ENCODE results near the gene LRRFIP1.
"Not testable (repeated sequence)": the region's sequence is repeated elsewhere in the genome, so short reads cannot be mapped to it uniquely, and the experiment has no call there.

The LRRFIP1 gene

DNA sequence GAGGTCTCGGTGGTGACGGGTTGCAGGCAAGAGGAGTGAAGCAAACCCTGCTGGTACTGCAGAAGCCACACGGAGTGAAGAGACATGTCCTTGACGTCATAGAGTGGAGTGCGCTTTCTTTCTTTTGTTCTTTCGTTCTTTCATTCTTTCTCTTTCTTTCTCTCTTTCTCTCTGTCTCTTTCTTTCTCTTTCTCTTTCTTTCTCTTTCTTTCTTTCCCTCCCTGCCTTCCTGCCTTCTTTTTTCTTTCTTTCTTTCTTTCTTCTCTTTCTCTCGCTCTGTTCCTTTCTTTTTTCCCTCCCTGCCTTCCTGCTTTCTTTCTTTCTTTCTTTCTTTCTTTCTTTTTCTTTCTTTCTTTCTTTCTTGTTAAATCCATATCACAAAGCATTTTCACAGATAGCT lies 39.2 kb downstream of the LRRFIP1 start:
- no peak for DNase-seq

DNA sequence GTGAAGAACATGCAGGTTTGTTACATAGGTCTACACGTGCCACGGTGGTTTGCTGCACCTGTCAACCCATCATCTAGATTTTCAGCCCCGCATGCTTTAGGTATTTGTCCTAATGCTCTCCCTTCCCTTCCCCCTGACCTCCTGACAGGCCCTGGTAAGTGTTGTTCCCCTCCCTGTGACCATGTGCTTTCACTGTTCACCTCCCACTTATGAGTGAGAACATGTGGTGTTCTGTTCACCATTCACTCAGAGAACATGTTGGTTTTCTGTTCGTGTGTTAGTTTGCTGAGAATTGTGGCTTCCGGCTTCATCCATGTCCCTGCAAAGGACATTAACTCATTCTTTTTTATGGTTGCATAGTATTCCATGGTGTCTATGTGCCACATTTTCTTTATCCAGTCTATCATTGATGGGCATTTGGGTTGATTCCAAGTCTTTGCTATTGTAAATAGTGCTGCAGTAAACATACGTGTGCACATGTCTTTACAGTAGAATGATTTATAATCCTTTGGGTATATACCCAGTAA lies 39.7 kb downstream of the LRRFIP1 start:
- DNase-seq: not testable (repeated sequence)

DNA sequence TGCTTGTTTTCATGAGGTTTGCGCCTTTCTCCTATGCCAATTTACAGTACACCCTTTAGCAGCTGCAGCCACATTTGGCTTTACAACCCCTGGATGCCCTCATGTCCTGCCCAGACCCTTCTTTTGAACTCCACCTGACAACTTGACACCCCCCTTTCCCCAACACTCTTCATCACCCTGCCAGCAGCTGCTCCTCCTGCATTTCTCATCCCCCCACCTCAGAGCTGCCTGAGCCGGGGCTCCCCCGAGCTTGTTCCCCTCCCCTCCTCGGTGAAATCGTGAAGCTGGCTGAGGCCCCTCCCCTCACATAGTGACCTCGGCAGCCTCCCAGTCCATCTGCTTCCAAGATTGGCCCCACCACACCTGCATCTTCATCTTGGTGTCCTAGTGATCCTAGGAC lies 40.5 kb downstream of the LRRFIP1 start:
- no peak for DNase-seq

DNA sequence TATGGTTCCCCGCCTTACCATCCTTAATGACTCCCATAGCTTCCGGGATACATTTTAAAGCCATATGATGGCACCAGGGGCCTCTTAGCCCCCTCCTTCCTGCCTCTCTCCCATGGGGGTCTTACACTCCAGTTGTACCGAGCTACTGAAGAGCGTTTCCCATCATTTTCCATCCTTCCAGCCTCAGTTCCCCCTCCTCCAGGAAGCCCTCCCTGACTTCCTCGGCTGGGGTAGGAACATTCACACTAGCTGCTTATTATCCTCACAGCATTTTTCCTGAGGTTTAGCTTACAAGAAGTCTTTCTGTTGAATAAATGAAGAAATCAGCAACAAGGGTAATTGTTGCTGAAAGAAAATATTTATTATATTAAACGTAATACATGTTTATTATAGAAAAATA lies 41.1 kb downstream of the LRRFIP1 start:
- DNase-seq: no peak

DNA sequence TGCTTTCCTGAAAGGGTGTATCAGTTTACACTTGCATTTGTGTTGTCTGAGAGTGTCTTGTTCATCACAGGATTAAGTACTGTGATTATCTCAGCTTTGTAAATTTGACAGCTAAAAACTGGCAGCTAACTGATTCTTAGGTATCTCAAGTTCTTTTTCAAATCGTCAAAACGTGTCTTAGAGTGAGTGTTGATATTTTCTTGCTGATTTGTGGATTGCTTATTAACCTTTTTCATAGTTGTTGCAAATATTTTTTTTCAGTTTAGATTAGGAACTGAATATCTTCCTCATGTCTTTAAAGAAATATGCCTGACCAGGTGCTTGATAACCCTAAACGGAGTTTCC lies 41.9 kb downstream of the LRRFIP1 start:
- DNase-seq: no peak

DNA sequence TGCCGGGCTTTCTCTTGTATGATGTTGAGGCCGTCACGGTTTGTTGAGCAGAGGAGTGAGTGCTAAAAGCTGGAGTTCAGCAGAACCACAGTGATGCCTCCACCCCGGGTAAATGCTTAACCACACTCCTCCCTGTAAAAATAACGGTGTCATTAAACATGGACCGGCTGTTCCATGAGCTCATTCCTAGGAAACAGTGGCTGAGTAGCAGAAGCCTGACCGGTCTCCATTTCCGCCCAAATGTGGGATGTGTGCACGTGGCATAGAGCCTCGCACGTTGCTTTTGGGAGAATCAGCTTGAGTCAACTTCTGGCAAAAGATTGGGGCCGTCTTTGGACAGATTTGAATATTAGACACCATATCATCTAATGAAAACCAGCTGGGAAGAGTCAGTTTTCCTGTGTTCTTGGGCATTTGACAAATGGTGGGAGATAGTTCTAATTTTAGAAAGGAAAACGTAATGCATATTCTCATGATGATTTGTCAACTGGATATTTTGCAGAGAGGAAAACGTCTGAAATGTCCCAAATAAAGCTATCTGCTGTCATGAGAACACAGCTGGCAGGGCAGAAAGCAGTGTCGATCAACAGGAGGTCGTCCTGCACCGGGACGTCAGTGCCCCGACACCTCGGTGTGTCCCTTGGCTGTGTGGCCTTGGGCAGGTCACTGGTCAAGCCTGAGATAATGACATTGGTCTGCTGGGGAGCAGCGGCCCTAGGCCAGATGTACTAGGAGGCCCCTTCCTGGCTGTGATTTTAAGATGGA lies 42.4 kb downstream of the LRRFIP1 start:
- DNase-seq: no peak

DNA sequence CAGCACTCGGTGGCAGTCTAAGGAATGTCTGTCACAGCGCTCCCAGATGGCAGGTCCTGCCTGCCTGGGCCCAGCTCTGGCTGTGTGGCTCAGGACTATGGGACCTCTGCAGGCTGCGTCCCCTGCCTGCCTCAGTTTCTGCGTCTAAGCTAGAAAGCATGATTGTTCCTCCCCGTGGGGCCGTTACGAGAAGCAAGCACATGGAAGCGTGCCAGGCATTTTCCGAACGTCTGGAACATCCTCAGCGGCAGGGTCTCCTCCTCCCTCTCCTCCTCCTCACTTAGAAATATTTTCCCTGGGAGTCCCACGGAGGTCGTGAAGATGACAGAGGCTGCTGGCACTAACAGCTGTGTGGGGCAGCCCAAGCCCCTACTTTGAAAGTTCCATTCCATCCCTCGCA lies 43.3 kb downstream of the LRRFIP1 start:
- DNase-seq: no peak

DNA sequence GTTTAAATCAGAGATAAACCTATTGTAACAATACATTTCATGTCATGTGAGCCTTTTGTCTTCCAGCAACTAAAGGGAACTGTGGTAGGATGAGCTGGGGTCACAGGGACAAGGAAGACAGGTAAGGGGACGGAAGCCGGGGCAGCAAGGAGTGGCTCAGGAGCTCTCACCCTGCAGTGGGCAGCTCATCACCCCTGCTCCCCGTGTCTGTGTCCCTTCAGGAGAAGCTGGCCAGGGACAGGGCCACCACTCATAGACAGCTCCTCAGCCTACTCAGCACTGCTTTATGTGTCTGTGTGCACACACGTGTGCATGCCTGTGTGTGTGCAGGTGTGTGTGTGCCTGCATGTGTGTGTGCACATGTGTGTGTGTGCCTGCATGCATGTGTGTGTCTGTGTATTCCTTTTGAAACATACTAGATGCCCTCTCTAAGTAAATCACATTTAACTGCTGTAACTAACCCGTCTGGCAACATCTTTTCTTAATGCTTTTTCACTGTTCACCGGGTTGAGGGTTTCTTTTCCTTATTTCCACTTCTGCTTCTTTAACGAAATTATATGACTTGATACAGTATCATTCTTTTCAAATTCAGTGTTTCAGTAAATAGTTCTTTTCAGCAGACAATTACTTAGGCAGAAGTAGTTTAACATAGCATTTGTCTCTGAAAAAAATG lies 44.2 kb downstream of the LRRFIP1 start:
- DNase-seq: no peak

DNA sequence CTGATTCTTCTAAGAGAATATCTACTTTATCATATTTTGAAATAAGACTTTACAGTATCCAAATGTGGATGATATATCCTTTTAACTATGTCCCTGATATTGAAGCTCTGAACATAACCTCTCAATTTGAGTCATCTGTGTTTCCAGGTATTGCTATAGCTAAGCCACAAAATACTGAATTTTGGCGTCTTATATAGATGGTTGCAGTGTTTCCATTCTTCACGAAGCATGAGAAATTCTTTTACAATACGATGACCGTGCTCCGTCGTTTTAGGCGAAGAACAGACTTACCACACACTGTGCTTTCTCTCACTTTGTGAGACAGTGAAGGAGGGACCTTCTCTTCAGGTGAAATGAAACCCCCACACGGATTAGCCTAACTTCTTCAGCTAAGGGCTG lies 45.3 kb downstream of the LRRFIP1 start:
- no peak for DNase-seq

DNA sequence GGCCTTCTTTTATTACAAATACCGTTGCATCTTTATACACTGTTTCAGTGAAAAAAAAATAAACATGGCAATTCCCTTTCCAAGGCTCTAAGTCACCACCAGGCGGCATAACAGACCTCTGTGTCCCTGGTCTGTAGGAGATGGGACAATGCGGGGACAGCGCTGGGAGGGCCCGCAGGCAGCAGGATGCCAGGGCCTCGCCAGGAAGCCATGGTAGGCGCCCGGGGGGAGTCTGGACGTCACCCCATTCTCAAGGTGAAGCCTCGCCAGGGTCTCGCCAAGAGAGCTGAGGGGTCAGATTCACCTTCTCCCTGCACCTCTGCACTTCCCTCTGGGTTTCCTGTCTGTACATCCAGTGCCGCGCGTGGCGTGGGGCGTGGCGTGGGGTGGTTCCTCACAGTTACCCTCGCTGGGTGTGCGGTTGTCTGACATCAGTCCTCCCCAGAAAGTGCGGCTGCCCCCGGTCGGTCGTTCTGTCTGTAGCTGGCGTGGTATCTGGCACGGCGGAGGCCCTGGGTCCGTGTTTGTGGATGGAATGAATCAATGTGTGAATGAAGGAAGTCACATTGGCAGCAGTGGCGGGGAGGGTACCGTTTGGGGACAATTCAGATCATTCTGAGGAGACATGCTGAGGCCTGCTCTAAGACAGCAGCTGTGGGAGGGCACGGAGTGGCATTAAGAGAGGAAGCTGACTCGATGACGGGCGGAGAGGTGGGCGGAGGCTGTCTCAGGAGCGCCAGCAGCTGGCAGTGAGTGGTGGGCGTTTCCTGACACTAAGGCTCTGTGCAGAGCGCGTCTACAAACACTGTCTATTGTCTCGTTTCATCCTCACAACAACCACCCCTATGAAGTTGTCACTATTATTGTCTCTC lies 46.0 kb downstream of the LRRFIP1 start:
- DNase-seq: peak; percentile 50 to 74 (median 66)

DNA sequence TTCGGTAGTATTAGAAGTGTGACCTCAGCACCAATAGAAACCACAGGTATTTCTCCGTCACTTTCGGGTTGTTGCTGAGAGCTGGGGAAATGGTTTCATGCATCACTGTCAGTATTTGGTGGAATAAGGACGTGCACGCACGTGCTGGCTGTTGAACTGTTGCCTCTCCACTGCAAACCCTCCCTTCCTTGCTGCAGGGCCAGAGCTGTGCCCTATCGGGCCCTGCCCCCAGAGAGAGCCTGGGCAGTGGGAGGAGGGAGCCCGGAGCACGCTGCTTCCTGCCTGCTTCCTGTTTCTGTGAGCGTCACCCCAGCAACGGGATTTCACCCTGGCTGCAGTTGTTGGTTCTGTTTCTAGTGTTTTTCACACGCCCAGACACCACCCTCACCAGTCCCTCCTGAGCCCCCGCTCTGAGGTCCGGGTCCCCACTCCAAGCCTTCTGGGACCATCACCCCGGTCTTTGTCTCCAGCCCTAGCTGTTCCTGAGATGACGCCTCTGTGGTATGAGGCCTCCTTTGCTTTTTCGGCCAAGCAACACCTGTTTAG lies 47.4 kb downstream of the LRRFIP1 start:
- DNase-seq: peak in 3 of 4 experiments; percentile 39 to 73 (median 67)

DNA sequence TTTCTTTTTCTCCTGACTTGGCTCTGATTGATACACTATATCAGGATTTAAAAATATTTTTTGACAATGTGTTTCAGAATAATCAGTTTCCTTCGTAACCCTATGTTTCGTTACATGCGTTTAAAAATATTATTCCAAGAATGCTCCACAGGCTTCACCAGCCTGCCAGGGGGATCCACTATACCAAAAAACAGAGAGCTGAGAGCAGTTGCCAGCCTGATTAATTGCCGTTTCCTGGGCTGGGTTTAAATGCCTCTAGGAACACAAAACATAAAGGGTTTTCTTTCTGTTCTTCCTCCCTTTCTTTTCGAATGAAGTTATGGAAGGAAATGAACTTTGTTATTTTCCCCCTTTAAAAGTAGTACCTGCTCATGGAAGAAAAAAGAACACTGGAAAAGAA lies 47.9 kb downstream of the LRRFIP1 start:
- DNase-seq: no peak

DNA sequence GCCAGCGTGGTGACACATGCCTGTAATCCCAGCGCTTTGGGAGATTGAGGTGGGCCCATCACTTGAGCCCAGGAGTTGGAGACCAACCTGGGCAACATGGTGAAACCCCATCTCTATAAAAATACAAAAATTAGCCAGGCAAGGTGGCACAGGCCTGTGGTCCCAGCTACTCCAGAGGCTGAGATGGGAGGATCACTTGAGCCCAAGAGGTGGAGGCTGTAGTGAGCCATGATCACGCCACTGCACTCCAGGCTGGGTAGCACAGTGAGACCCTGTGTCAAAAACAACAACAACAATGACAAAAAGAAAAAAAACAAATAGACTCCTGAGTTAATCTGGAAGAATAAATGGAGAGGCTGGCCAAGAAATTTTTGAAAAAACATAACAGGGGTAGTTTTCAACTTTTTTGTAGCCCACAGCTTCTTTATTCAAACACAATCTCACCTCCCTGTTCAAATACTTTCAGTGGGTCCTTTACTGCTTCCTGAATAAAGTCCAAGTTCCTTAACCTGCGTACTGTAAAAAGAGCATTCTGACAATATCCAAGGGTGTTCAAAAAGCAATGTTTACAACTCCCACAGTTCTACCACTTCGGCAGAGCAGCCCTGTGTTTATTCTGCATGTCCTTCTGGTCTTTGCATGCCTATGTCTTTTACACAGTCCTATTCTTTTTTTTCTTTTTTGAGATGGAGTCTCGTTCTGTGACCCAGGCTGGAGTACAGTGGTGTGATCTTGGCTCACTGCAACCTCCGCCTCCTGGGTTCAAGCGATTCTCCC lies 53.5 kb downstream of the LRRFIP1 start:
- no peak for DNase-seq

DNA sequence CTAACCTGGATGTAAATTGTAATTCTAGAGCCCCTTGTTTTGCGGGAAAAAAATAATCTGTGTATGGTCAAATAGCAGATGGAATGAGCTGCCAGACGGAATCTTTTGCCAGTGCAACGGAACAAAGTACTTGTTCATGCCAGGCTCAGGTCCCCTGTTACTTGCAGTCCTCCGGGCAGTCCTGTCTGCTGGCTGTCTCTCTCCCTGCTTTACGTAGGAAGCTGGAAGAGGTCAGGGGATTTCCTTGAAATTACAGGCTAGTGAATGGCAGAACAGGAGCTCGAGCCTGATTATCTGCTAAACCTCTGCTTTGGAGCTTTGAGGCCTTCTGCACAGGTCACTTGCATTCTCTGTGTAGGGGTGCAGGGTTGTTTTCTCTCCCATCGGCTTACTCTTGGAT lies 54.8 kb downstream of the LRRFIP1 start:
- DNase-seq: no peak

DNA sequence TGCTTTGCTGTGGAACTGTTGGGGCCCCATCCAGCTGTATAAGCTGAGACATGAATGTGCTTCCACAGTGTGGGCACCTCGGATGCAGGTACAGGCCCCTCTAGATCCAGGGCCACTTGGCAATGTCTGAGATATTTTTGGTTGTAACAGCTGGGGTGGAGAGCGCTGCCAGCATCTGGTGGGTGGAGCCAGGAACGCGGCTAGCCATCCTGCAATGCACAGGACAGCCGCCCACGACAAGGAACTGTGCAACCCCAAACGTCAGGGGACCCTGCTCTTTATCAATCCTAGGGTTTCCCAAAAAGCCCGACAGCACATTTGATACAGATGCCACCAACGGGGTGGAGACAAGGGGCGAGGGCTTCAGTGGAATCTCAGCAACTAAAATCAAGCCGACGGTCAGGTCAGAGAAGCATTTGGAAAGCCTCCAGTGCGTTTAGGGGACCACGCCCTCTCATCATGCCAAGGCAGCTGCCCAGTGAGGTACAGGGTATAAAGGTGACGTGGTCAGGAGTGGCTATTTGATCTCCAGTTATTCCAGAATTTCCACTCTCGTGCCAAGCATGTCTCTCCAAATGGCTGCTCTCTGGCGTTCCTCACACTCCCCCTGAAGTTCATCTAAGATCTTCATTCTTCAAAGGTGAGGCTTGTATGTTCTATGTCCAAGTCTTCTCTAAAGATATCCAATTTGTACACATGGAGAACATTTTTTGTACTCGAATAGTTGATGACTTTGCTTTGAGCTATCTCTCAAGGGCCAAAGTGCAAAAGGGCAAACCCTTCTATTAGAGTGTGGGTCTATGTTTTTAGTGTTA lies 55.7 kb downstream of the LRRFIP1 start:
- no peak for DNase-seq

DNA sequence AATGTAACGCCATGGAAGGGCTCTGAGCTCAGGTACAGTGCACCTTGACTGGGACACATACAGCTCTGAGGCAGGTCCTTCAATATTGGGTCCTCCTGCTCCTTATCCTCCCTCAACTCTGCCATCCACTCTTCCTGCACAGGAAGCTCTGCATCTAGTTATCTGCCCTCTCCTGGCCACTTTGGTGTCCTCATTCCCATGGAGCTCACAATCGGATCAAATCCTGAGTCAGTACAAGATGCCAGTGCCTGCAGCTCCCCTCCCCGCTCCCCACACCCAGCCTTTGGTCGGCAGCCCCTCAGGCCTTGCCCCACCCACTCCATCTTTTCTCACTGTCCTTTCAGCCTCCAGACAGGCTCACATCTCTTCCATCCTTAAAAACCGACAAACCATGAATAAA lies 58.0 kb downstream of the LRRFIP1 start:
- DNase-seq: no peak

DNA sequence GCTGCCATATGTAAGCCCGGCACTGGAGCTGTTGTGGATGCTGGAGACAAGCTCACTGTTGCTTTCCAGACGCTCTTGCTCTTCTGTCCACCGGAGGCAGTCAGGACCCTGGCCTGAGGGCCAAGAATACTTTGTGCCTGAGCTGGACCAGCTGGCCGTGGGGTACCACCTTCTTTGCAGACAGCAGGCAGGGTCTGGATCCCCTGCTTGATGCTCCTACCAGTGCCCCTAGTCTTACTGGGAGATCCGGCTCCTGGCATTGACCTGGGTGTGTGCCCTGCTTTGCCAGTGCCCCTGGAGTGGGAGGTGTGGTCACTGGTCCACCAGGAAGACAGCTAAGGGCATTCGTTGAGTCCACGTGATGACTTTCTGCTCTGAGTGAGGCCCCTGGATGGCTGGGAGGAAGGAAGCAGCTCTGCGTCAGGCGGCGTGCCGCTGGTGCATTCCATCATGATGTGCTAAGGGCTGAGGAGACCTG lies 59.3 kb downstream of the LRRFIP1 start:
- DNase-seq: no peak

DNA sequence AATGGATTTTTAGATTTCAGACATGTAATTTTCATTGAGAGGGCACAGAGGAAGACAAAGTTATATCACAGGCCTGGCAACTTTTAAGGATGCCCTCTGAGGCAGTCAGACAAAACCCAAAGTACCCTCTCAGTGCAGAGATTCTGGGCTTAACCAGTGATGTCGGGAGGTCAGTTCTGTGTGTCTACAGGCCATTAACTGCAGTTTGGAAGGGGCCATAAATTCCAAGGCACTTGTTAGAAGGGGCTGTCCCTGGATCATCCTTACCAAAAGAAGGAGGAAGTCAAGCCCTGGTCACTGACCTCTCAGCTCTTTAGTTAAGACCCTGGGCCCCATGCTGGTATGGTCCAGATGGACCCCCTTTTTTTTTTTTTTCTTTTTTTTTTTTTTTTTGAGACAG lies 60.7 kb downstream of the LRRFIP1 start:
- no peak for DNase-seq

DNA sequence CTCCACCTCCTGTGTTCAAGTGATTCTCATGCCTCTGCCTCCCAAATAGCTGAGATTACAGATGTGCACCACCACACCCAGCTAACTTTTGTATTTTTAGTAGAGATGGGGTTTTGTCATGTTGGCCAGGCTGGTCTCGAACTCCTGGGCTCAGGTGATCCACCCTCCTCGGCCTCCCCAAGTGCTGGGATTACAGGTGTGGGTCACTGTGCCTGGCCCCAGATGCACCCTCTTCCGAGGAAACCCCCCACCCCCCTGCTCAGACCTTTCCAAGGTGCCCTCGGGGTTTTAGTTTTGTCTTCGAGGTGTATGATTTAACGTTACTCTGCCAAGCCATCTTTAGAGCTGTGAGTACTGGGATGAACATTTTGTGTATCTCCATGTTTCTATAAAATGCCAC lies 61.2 kb downstream of the LRRFIP1 start:
- not testable (repeated sequence) for DNase-seq

DNA sequence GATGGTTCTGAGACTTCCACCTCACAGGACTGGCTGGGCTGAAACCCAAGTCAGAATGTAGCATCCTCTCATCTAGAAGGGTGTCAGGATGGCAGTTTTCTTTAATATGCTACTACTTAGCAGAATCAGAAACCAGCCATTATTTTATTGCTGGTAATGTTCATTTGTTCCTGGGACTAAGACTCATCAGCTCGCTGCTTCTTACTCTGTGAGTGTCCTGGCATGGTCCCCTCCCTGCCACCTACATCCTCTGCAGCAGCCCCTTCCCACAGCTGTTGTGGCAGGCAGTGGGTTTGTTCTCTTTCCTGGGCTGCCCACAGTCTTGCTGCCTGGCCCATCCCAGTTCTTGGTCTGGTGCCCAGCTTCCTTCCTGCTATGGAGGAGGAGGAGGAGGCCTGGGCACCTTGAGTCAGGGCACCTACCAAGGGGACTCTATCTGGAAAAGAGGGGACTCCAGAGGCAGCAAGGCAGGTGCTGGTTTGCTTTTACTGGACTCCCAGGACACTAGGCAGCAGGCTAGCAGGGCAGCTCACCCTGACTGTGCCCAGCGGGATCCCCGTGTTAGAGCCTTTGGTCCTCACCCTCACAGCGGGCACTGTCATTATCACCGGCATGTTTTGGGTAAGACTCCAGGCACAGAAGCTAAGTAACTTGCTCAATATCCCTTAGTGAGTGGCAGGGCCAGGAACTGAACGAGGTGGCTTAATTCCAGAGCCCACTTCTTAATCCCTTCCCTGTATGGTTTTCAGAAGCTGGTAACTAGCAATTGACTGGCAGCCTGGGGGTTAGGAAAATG lies 62.1 kb downstream of the LRRFIP1 start:
- no peak for DNase-seq

All from activated CD4-positive, CD25-positive, alpha-beta regulatory T cell (primary cell).